Activated CD4-positive, alpha-beta memory T cell treated with anti-CD3 and anti-CD28 coated beads, Interleukin-2, amount 10 ng/mL, durations not matched to agents 7 days and 5 days (primary cell): ENCODE measurements around the gene MYO9B. TPM values are rescaled to one million over a fixed set of nuclear protein-coding genes. Genes with fewer than 3 reads are reported as not detected.
A peak's percentile ranks its signal among the peaks of the same experiment; 100 is the strongest.
"Not testable (repeated sequence)": the region's sequence is repeated elsewhere in the genome, so short reads cannot be mapped to it uniquely, and the experiment has no call there.

ENCODE experiments used
- CTCF ChIA-PET: fragments of 350-600 bp; sonication (Branson Sonifier 250); formaldehyde crosslinking; loops from one replicate; lab custom pipeline; 2021; ENCODE audit warnings: antibody characterized with exemption, inconsistent platforms; lab: Charles Lee
- POLR2A ChIA-PET: fragments of 350-600 bp; sonication (Branson Sonifier 250); formaldehyde crosslinking; loops from one replicate; lab custom pipeline; 2021; ENCODE audit warnings: antibody characterized with exemption; lab: Charles Lee
- DNase-seq: peaks from one replicate; pipeline ENCODE4 v3.0.0-alpha.2; 2020
- H3K27ac Mint-ChIP-seq: one replicate; pipeline ENCODE4 v1.8.0; 2021; ENCODE audit warnings: mild to moderate bottlenecking, mixed read lengths
- H3K27me3 Mint-ChIP-seq: one replicate; pipeline ENCODE4 v1.8.0; 2021; ENCODE audit warnings: mixed read lengths
- H3K36me3 Mint-ChIP-seq: one replicate; pipeline ENCODE4 v1.8.0; 2021; ENCODE audit warnings: low read depth, mixed read lengths
- H3K4me1 Mint-ChIP-seq: one replicate; pipeline ENCODE4 v1.8.0; 2021; ENCODE audit warnings: mixed read lengths
- H3K4me3 Mint-ChIP-seq: one replicate; pipeline ENCODE4 v1.8.0; 2021; ENCODE audit warnings: mild to moderate bottlenecking, mixed read lengths
- H3K9me3 Mint-ChIP-seq: one replicate; pipeline ENCODE4 v1.8.0; 2021; ENCODE audit warnings: mixed read lengths
- total RNA-seq, 2 experiments: library from RNA; stranded (reverse); gene quantifications; one replicate each; pipeline ENCODE4 v1.2.3, GENCODE V29; 2021

MYO9B gene
- total RNA-seq, 2 experiments from 2014 or later = 190 to 203 TPM

GRCh38 chr19:17101686-17102628 is 26.4 kb downstream of the MYO9B start:
- no peak overlapping the region for H3K27ac Mint-ChIP-seq
- peaks cover 60% of the 10 kb centered on the region for H3K36me3 Mint-ChIP-seq
- no peaks in the 10 kb centered on the region for H3K27me3 Mint-ChIP-seq
- ChIA-PET CTCF (no interaction called here), POLR2A (interaction anchor here (1.6 kb wide), 1 partner anchor 23 kb away, joined by 6 read pairs; no protein-coding TSS in a partner anchor)
- no peak overlapping the region for H3K4me3 Mint-ChIP-seq
- no peaks in the 10 kb centered on the region for H3K9me3 Mint-ChIP-seq
- DNase-seq = no peak
- peaks cover 23% of the 10 kb centered on the region for H3K4me1 Mint-ChIP-seq

GRCh38 chr19:17103177-17103576 is 27.6 kb downstream of the MYO9B start:
- H3K27me3 Mint-ChIP-seq = no peaks in the 10 kb centered on the region
- ChIA-PET CTCF (no interaction called here), POLR2A (interaction anchor here (1.6 kb wide), 1 partner anchor 22 kb away, joined by 6 read pairs; no protein-coding TSS in a partner anchor)
- H3K36me3 Mint-ChIP-seq = peaks cover 69% of the 10 kb centered on the region
- H3K9me3 Mint-ChIP-seq = no peaks in the 10 kb centered on the region
- H3K27ac Mint-ChIP-seq = no peak overlapping the region
- DNase-seq = no peak
- H3K4me1 Mint-ChIP-seq = peaks cover 20% of the 10 kb centered on the region
- no peak overlapping the region for H3K4me3 Mint-ChIP-seq

- POLR2A ChIA-PET = no interaction called here
- H3K4me3 Mint-ChIP-seq = no peak overlapping the region
- no peaks in the 10 kb centered on the region for H3K27me3 Mint-ChIP-seq
- H3K9me3 Mint-ChIP-seq = no peaks in the 10 kb centered on the region
- H3K27ac Mint-ChIP-seq = no peak overlapping the region
- no peak for DNase-seq
- peaks cover 63% of the 10 kb centered on the region for H3K36me3 Mint-ChIP-seq
- peaks cover 17% of the 10 kb centered on the region for H3K4me1 Mint-ChIP-seq
- CTCF ChIA-PET = no interaction called here
These were observed 29.1 kb downstream of the MYO9B start for GRCh38 chr19:17104679-17105078.

- Mint-ChIP-seq H3K36me3 (peaks cover 63% of the 10 kb centered on the region), H3K4me3 (no peak overlapping the region), H3K9me3 (no peaks in the 10 kb centered on the region), H3K27ac (no peak overlapping the region), H3K4me1 (peaks cover 21% of the 10 kb centered on the region), H3K27me3 (no peaks in the 10 kb centered on the region)
- ChIA-PET CTCF (no interaction called here), POLR2A (interaction anchor here (1.0 kb wide), 1 partner anchor 20 kb away, joined by 3 read pairs; no protein-coding TSS in a partner anchor)
- DNase-seq = no peak
These were observed 30.0 kb downstream of the MYO9B start for GRCh38 chr19:17105556-17105955.

GRCh38 chr19:17106964-17107363 is 31.4 kb downstream of the MYO9B start:
- H3K36me3 Mint-ChIP-seq = peaks cover 59% of the 10 kb centered on the region
- POLR2A ChIA-PET = not testable (repeated sequence)

GRCh38 chr19:17107546-17108452 is 32.2 kb downstream of the MYO9B start:
- Mint-ChIP-seq H3K27me3 (no peaks in the 10 kb centered on the region), H3K36me3 (peaks cover 57% of the 10 kb centered on the region), H3K4me1 (peaks cover 21% of the 10 kb centered on the region), H3K9me3 (no peaks in the 10 kb centered on the region), H3K27ac (no peak overlapping the region), H3K4me3 (no peak overlapping the region)
- ChIA-PET CTCF (no interaction called here), POLR2A (no interaction called here)
- no peak for DNase-seq

More at GRCh38 chr19:17106964-17107363, 31.4 kb downstream of the MYO9B start:
- H3K27ac Mint-ChIP-seq, CTCF ChIA-PET, H3K4me3 Mint-ChIP-seq, H3K27me3 Mint-ChIP-seq, DNase-seq, H3K9me3 Mint-ChIP-seq: not testable (repeated sequence)
- peaks cover 19% of the 10 kb centered on the region for H3K4me1 Mint-ChIP-seq

- Mint-ChIP-seq H3K27ac (peak overlapping the region; percentile 10), H3K4me1 (peaks cover 20% of the 10 kb centered on the region), H3K27me3 (no peaks in the 10 kb centered on the region), H3K36me3 (peaks cover 57% of the 10 kb centered on the region), H3K9me3 (no peaks in the 10 kb centered on the region), H3K4me3 (no peak overlapping the region)
- POLR2A ChIA-PET = no interaction called here
- DNase-seq = no peak
- CTCF ChIA-PET = no interaction called here
These were observed 32.8 kb downstream of the MYO9B start for GRCh38 chr19:17108453-17108784.

GRCh38 chr19:17109300-17109699 is 33.7 kb downstream of the MYO9B start:
- ChIA-PET CTCF (no interaction called here), POLR2A (no interaction called here)
- Mint-ChIP-seq H3K27ac (no peak overlapping the region), H3K36me3 (peaks cover 57% of the 10 kb centered on the region), H3K4me1 (peaks cover 19% of the 10 kb centered on the region), H3K4me3 (no peak overlapping the region), H3K27me3 (no peaks in the 10 kb centered on the region), H3K9me3 (no peaks in the 10 kb centered on the region)
- no peak for DNase-seq

GRCh38 chr19:17109962-17110598 is 34.5 kb downstream of the MYO9B start:
- ChIA-PET POLR2A (no interaction called here), CTCF (no interaction called here)
- Mint-ChIP-seq H3K9me3 (no peaks in the 10 kb centered on the region), H3K27ac (no peak overlapping the region), H3K4me3 (no peak overlapping the region), H3K36me3 (peaks cover 57% of the 10 kb centered on the region), H3K27me3 (no peaks in the 10 kb centered on the region), H3K4me1 (peaks cover 19% of the 10 kb centered on the region)
- DNase-seq = no peak

GRCh38 chr19:17110599-17110966 is 35.0 kb downstream of the MYO9B start:
- H3K36me3 Mint-ChIP-seq = peaks cover 59% of the 10 kb centered on the region
- POLR2A ChIA-PET = no interaction called here
- CTCF ChIA-PET = no interaction called here

GRCh38 chr19:17111766-17112165 is 36.2 kb downstream of the MYO9B start:
- no peak overlapping the region for H3K27ac Mint-ChIP-seq
- H3K4me1 Mint-ChIP-seq = peaks cover 18% of the 10 kb centered on the region
- peaks cover 54% of the 10 kb centered on the region for H3K36me3 Mint-ChIP-seq
- CTCF ChIA-PET = no interaction called here
- POLR2A ChIA-PET = no interaction called here
- DNase-seq = no peak
- H3K9me3 Mint-ChIP-seq = no peaks in the 10 kb centered on the region
- H3K27me3 Mint-ChIP-seq = no peaks in the 10 kb centered on the region
- no peak overlapping the region for H3K4me3 Mint-ChIP-seq

More at GRCh38 chr19:17110599-17110966, 35.0 kb downstream of the MYO9B start:
- no peaks in the 10 kb centered on the region for H3K9me3 Mint-ChIP-seq
- DNase-seq = no peak
- no peaks in the 10 kb centered on the region for H3K27me3 Mint-ChIP-seq
- H3K27ac Mint-ChIP-seq = no peak overlapping the region
- H3K4me3 Mint-ChIP-seq = no peak overlapping the region
- H3K4me1 Mint-ChIP-seq = peaks cover 19% of the 10 kb centered on the region

- H3K4me1 Mint-ChIP-seq = peaks cover 18% of the 10 kb centered on the region
These were observed 36.7 kb downstream of the MYO9B start for GRCh38 chr19:17112271-17112670.

GRCh38 chr19:17112700-17113099 is 37.1 kb downstream of the MYO9B start:
- ChIA-PET POLR2A (no interaction called here), CTCF (no interaction called here)
- Mint-ChIP-seq H3K9me3 (no peaks in the 10 kb centered on the region), H3K4me3 (no peak overlapping the region), H3K4me1 (peaks cover 18% of the 10 kb centered on the region), H3K27me3 (no peaks in the 10 kb centered on the region), H3K27ac (no peak overlapping the region), H3K36me3 (peaks cover 51% of the 10 kb centered on the region)
- DNase-seq = no peak

More at GRCh38 chr19:17112271-17112670, 36.7 kb downstream of the MYO9B start:
- H3K9me3 Mint-ChIP-seq = no peaks in the 10 kb centered on the region
- H3K27ac Mint-ChIP-seq = no peak overlapping the region
- POLR2A ChIA-PET = no interaction called here
- no peaks in the 10 kb centered on the region for H3K27me3 Mint-ChIP-seq
- DNase-seq = no peak
- H3K36me3 Mint-ChIP-seq = peaks cover 55% of the 10 kb centered on the region
- no peak overlapping the region for H3K4me3 Mint-ChIP-seq
- CTCF ChIA-PET = no interaction called here
